CD14-positive monocyte (primary cell): ENCODE data around the gene NOP9. TPM values are rescaled to one million over a fixed set of nuclear protein-coding genes. Genes with fewer than 3 reads are reported as not detected.
A peak's percentile ranks its signal among the peaks of the same experiment; 100 is the strongest.

Experiments used
- DNase-seq, 3 donors: peaks; one replicate each; pipeline ENCODE4 v3.0.0-alpha.2; 2011 to 2022
- H2AFZ ChIP-seq: 2 replicates; pipeline ENCODE4 v1.6.0; 2012; ENCODE audit warnings: mild to moderate bottlenecking, low read depth, low read length, inconsistent platforms; ENCODE audit not compliant: insufficient read depth, poor library complexity, severe bottlenecking
- H3K27ac ChIP-seq, 2 donors: 1 replicate in 1 of 2; 2 replicates in 1 of 2; pipeline ENCODE4 v1.5.1; 2012 to 2013; ENCODE audit warnings: low read length in 2 of 2, control low read depth in 1 of 2, inconsistent platforms in 1 of 2, low read depth in 1 of 2, mild to moderate bottlenecking in 1 of 2
- H3K27me3 ChIP-seq, 2 donors: one replicate each; pipeline versions ENCODE4 v1.6.0 to v1.6.1; 2011 to 2013; ENCODE audit warnings: low read length in 2 of 2; ENCODE audit not compliant: control insufficient read depth in 2 of 2, insufficient read depth in 2 of 2
- H3K36me3 ChIP-seq, 2 donors: replicated peaks in 1 of 2; 1 replicate in 1 of 2; 2 replicates in 1 of 2; pipeline versions ENCODE4 v1.5.1 to v1.6.1; 2012 to 2013; ENCODE audit warnings: low read length in 2 of 2, control low read depth in 1 of 2, inconsistent platforms in 1 of 2, mild to moderate bottlenecking in 1 of 2; ENCODE audit not compliant: insufficient read depth in 2 of 2, control insufficient read depth in 1 of 2
- H3K4me1 ChIP-seq, 2 donors: 1 replicate in 1 of 2; 2 replicates in 1 of 2; pipeline versions ENCODE4 v1.5.1 to v1.6.1; 2012 to 2013; ENCODE audit warnings: low read length in 2 of 2, control low read depth in 1 of 2, inconsistent platforms in 1 of 2, mild to moderate bottlenecking in 1 of 2, moderate library complexity in 1 of 2; ENCODE audit not compliant: insufficient read depth in 2 of 2, control insufficient read depth in 1 of 2
- H3K4me2 ChIP-seq: replicated peaks from 2 replicates; pipeline ENCODE3; 2012; ENCODE audit warnings: low read length, moderate library complexity, mild to moderate bottlenecking; ENCODE audit not compliant: poor library complexity, severe bottlenecking; ENCODE audit errors: extremely low read depth
- H3K4me3 ChIP-seq, 3 experiments: fragments of 200-600 bp in 1 of 3; sonication (generic) in 1 of 3; replicated peaks in 1 of 3; 1 replicate in 2 of 3; 2 replicates in 1 of 3; pipeline ENCODE4 v1.5.1; 2011 to 2013; ENCODE audit warnings: low read length in 3 of 3, mild to moderate bottlenecking in 3 of 3, control low read depth in 2 of 3, low read depth in 2 of 3, inconsistent platforms in 1 of 3, moderate library complexity in 1 of 3
- H3K79me2 ChIP-seq: 2 replicates; pipeline ENCODE4 v1.6.0; 2012; ENCODE audit warnings: mild to moderate bottlenecking, control low read depth, inconsistent platforms, low read length, moderate library complexity; ENCODE audit not compliant: insufficient read depth
- H3K9ac ChIP-seq: 2 replicates; pipeline ENCODE4 v1.6.0; 2017; ENCODE audit warnings: low read length, mild to moderate bottlenecking; ENCODE audit not compliant: insufficient read depth, poor library complexity, severe bottlenecking
- H3K9me3 ChIP-seq, 2 donors: replicated peaks in 1 of 2; 1 replicate in 1 of 2; 2 replicates in 1 of 2; pipeline versions ENCODE4 v1.5.1 to v1.6.1; 2012 to 2013; ENCODE audit warnings: low read length in 2 of 2, control low read depth in 1 of 2; ENCODE audit not compliant: control insufficient read depth in 1 of 2, insufficient read depth in 1 of 2
- H4K20me1 ChIP-seq: 2 replicates; pipeline ENCODE4 v1.6.0; 2012; ENCODE audit warnings: mild to moderate bottlenecking, low read length, control low read depth, moderate library complexity; ENCODE audit not compliant: insufficient read depth
- H3K27ac Mint-ChIP-seq, 7 donors: one replicate each; pipeline ENCODE4 v1.8.0; 2020; ENCODE audit warnings: mild to moderate bottlenecking in 7 of 7, mixed read lengths in 7 of 7, moderate library complexity in 6 of 7, inconsistent platforms in 2 of 7
- H3K27me3 Mint-ChIP-seq, 3 donors: one replicate each; pipeline ENCODE4 v1.8.0; 2021 to 2022; ENCODE audit warnings: low read depth in 3 of 3, mild to moderate bottlenecking in 3 of 3, mixed read lengths in 3 of 3, moderate library complexity in 3 of 3, inconsistent platforms in 1 of 3
- H3K36me3 Mint-ChIP-seq, 2 donors: one replicate each; pipeline ENCODE4 v1.8.0; 2020; ENCODE audit warnings: mixed read lengths in 2 of 2, inconsistent platforms in 1 of 2, mild to moderate bottlenecking in 1 of 2
- H3K4me1 Mint-ChIP-seq: one replicate; pipeline ENCODE4 v1.8.0; 2020; ENCODE audit warnings: mild to moderate bottlenecking, mixed read lengths
- H3K4me3 Mint-ChIP-seq, 2 donors: one replicate each; pipeline ENCODE4 v1.8.0; 2020; ENCODE audit warnings: mild to moderate bottlenecking in 2 of 2, mixed read lengths in 2 of 2, moderate library complexity in 1 of 2
- H3K9me3 Mint-ChIP-seq, 7 donors: one replicate each; pipeline ENCODE4 v1.8.0; 2020 to 2022; ENCODE audit warnings: mixed read lengths in 7 of 7, mild to moderate bottlenecking in 6 of 7, moderate library complexity in 6 of 7, inconsistent platforms in 2 of 7
- CTCF ChIP-seq: fragments of 200-600 bp; IDR thresholded peaks from one replicate; pipeline ENCODE4 v1.8.0; 2022; ENCODE audit warnings: antibody characterized with exemption, mild to moderate bottlenecking
- WGBS: methylation state at CpG from one replicate; pipeline ENCODE4 v1.1.5; 2013; ENCODE audit warnings: missing lambda C conversion rate; ENCODE audit not compliant: insufficient coverage; 5-methylcytosine and 5-hydroxymethylcytosine counted together
- intact Hi-C, 2 donors: fragments of 100-400 bp; cut with micrococcal nuclease; formaldehyde crosslinking; loops; one replicate each; pipeline versions ENCODE4 v1.15.0 to v1.15.1; 2023
- polyA plus RNA-seq, 3 donors: library from polyadenylated mRNA; depleted of rRNA in 1 of 3; unstranded in 2 of 3; stranded (reverse) in 1 of 3; fragments of 300-500 nt in 2 of 3; fragments of >200 nt in 1 of 3; fragmentation: Illumina TruSeq in 2 of 3; gene quantifications; 1 replicate in 2 of 3; 2 replicates in 1 of 3; pipeline ENCODE4 v1.2.3, GENCODE V29; 2012 to 2021

NOP9 gene
- polyA plus RNA-seq, 3 donors = 1.2 to 16.6 (median 1.3) TPM

DNA sequence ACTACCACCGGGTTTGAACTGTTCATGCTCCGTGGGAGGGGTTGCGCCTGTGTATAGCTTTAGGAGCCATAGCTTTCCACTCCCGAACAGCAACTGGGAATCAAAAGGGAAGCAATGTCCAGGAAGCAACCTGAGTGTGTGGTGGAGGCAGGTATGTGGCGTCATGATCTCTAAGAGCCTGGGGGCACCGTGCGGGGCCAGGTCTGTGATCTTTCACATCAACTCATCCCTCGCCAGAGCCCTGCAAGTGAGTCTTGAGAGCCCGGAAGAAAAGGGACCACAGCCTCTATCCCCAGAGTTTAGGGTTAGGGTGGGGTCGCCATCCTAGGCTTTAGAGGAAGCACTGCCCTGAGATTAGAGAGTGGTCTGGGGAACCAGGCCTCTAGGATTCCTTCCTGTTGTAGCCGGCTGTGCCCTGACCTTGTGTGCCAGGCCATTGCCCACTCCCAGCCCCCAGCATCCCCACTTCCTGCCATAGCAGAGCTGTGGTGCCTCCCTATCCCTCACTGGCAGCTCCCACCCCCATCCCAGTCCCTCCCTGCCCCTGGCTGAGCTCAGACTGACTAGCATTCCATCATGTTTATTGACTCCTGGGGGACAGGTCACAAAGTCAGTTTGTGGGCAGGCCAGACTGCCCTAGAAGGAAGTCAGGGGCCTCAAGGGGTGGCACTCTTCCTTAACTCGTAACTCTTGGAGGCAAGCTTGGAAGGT is 36.0 kb downstream of the NOP9 start:
- Histone ChIP-seq H3K27me3 (peaks cover 9 to 27% of the 10 kb centered on the region in 2 donors), H3K4me3 (peak overlapping the region in 1 of 3 experiments; percentile 66), H2AFZ (no peak overlapping the region), H3K4me1 (peaks cover 81 to 95% of the 10 kb centered on the region in 2 donors), H3K4me2 (peak overlapping the region; percentile 78), H3K9ac (no peak overlapping the region), H3K27ac (no peak overlapping the region), H4K20me1 (peaks cover 52% of the 10 kb centered on the region), H3K9me3 (peaks cover 0 to 2% of the 10 kb centered on the region in 2 donors), H3K36me3 (peaks cover 19 to 26% of the 10 kb centered on the region in 2 donors), H3K79me2 (peaks cover 21% of the 10 kb centered on the region)
- peaks cover 0 to 9% (median 5%) of the 10 kb centered on the region in 7 donors for H3K9me3 Mint-ChIP-seq
- H3K4me1 Mint-ChIP-seq = peaks cover 84% of the 10 kb centered on the region
- H3K27me3 Mint-ChIP-seq = peaks cover 21 to 41% (median 34%) of the 10 kb centered on the region in 3 donors
- TF ChIP-seq CTCF = no peak
- peak overlapping the region in 2 of 7 donors; percentile 8 to 33 for H3K27ac Mint-ChIP-seq
- 47% methylated on average over 4 of the region's 12 CpGs for WGBS
- intact Hi-C loops = loop anchor here in 1 of 2 donors (2.0 kb wide), 1 partner anchor 99 kb away; no protein-coding TSS in a partner anchor
- H3K36me3 Mint-ChIP-seq = peaks cover 39 to 43% of the 10 kb centered on the region in 2 donors
- no peak for DNase-seq
- peak overlapping the region; percentile 60 to 89 for H3K4me3 Mint-ChIP-seq

- no peak overlapping the region for H3K4me2 ChIP-seq
- peak overlapping the region in 1 of 2 donors; percentile 48 for H3K4me3 Mint-ChIP-seq
- no peak for TF ChIP-seq CTCF
- no peak overlapping the region for H3K4me3 ChIP-seq
- H3K27me3 Mint-ChIP-seq = peaks cover 21 to 40% (median 31%) of the 10 kb centered on the region in 3 donors
- peaks cover 21% of the 10 kb centered on the region for H3K79me2 ChIP-seq
- no peak overlapping the region for H3K27ac ChIP-seq
- no peak overlapping the region for H3K9ac ChIP-seq
- no peak overlapping the region for H2AFZ ChIP-seq
- H3K4me1 ChIP-seq = peaks cover 75 to 92% of the 10 kb centered on the region in 2 donors
- H4K20me1 ChIP-seq = peaks cover 52% of the 10 kb centered on the region
- H3K27me3 ChIP-seq = peaks cover 9 to 26% of the 10 kb centered on the region in 2 donors
- intact Hi-C loops = loop anchor here in 1 of 2 donors (2.0 kb wide), 1 partner anchor 98 kb away; no protein-coding TSS in a partner anchor
- H3K4me1 Mint-ChIP-seq = peaks cover 83% of the 10 kb centered on the region
- WGBS = 100% methylated on average over 5 of the region's 7 CpGs
- peaks cover 19 to 26% of the 10 kb centered on the region in 2 donors for H3K36me3 ChIP-seq
- peaks cover 36 to 41% of the 10 kb centered on the region in 2 donors for H3K36me3 Mint-ChIP-seq
- peaks cover 0 to 2% of the 10 kb centered on the region in 2 donors for H3K9me3 ChIP-seq
- no peak overlapping the region for H3K27ac Mint-ChIP-seq
- no peak for DNase-seq
- H3K9me3 Mint-ChIP-seq = peaks cover 0 to 9% (median 5%) of the 10 kb centered on the region in 7 donors
Measured at GRCh38 chr14:24337144-24337823, 37.6 kb downstream of the NOP9 start.
